Trophoblast cell (in vitro differentiated cells and primary cell): ENCODE results near the gene S100A7.
"Not testable (repeated sequence)": the region's sequence is repeated elsewhere in the genome, so short reads cannot be mapped to it uniquely, and the experiment has no call there.

Experiments
- DNase-seq, 2 donors: peaks; one replicate each; pipeline ENCODE4 v3.0.0-alpha.2; 2016
- H2AFZ ChIP-seq: 2 replicates; pipeline ENCODE4 v1.6.1; 2013; ENCODE audit warnings: low read length, moderate library complexity, mild to moderate bottlenecking; ENCODE audit not compliant: insufficient read depth, poor library complexity
- H2AK5ac ChIP-seq: 2 replicates; pipeline ENCODE4 v1.6.1; 2013; ENCODE audit warnings: mild to moderate bottlenecking, low read length
- H2BK120ac ChIP-seq: 2 replicates; pipeline ENCODE4 v1.6.1; 2013; ENCODE audit warnings: low read length, mild to moderate bottlenecking, moderate library complexity; ENCODE audit not compliant: insufficient read depth, poor library complexity
- H2BK12ac ChIP-seq: 2 replicates; pipeline ENCODE4 v1.6.1; 2013; ENCODE audit warnings: mild to moderate bottlenecking, low read length, moderate library complexity
- H2BK5ac ChIP-seq: 2 replicates; pipeline ENCODE4 v1.6.1; 2013; ENCODE audit warnings: low read length, low read depth, moderate library complexity, mild to moderate bottlenecking; ENCODE audit not compliant: poor library complexity
- H3K14ac ChIP-seq: 2 replicates; pipeline ENCODE4 v1.6.1; 2013; ENCODE audit warnings: mild to moderate bottlenecking, low read length
- H3K18ac ChIP-seq: 2 replicates; pipeline ENCODE4 v1.6.1; 2013; ENCODE audit warnings: mild to moderate bottlenecking, low read length
- H3K23ac ChIP-seq: 2 replicates; pipeline ENCODE4 v1.6.1; 2013; ENCODE audit warnings: low read length
- H3K27ac ChIP-seq: 2 replicates; pipeline ENCODE4 v1.5.1; 2013; ENCODE audit warnings: low read depth, mild to moderate bottlenecking, inconsistent platforms, low read length, moderate library complexity
- H3K27me3 ChIP-seq: 2 replicates; pipeline ENCODE4 v1.6.1; 2013; ENCODE audit warnings: inconsistent platforms, mild to moderate bottlenecking, low read length, moderate library complexity; ENCODE audit not compliant: insufficient read depth
- H3K36me3 ChIP-seq, 2 experiments: 1 replicate in 1 of 2; 2 replicates in 1 of 2; pipeline ENCODE4 v1.6.1; 2013; ENCODE audit warnings: low read length in 2 of 2, mild to moderate bottlenecking in 2 of 2, moderate library complexity in 1 of 2; ENCODE audit not compliant: insufficient read depth in 2 of 2, control insufficient read depth in 1 of 2
- H3K4ac ChIP-seq: 2 replicates; pipeline ENCODE4 v1.6.1; 2013; ENCODE audit warnings: low read depth, mild to moderate bottlenecking, low read length, moderate library complexity
- H3K4me1 ChIP-seq, 2 experiments: 1 replicate in 1 of 2; 2 replicates in 1 of 2; pipeline ENCODE4 v1.6.1; 2013; ENCODE audit warnings: low read length in 2 of 2, mild to moderate bottlenecking in 2 of 2, moderate library complexity in 1 of 2; ENCODE audit not compliant: insufficient read depth in 2 of 2, control insufficient read depth in 1 of 2
- H3K4me2 ChIP-seq: 2 replicates; pipeline ENCODE4 v1.6.1; 2013; ENCODE audit warnings: inconsistent platforms, mild to moderate bottlenecking, low read length, moderate library complexity
- H3K4me3 ChIP-seq: 2 replicates; pipeline ENCODE4 v1.5.1; 2013; ENCODE audit warnings: mild to moderate bottlenecking, low read depth, low read length, inconsistent platforms
- H3K79me1 ChIP-seq: one replicate; pipeline ENCODE4 v1.6.1; 2013; ENCODE audit warnings: low read length
- H3K79me2 ChIP-seq: 2 replicates; pipeline ENCODE4 v1.6.1; 2013; ENCODE audit warnings: low read length, mild to moderate bottlenecking; ENCODE audit not compliant: control insufficient read depth, insufficient read depth, poor library complexity
- H3K9ac ChIP-seq: 2 replicates; pipeline ENCODE4 v1.6.1; 2013; ENCODE audit warnings: mild to moderate bottlenecking, low read length
- H3K9me3 ChIP-seq: 2 replicates; pipeline ENCODE4 v1.6.1; 2013; ENCODE audit warnings: low read depth, mild to moderate bottlenecking, control low read depth, inconsistent platforms, low read length; ENCODE audit not compliant: insufficient read depth
- H4K12ac ChIP-seq: 2 replicates; pipeline ENCODE4 v1.6.1; 2013; ENCODE audit warnings: low read depth, mild to moderate bottlenecking, low read length, moderate library complexity
- H4K8ac ChIP-seq: 2 replicates; pipeline ENCODE4 v1.6.1; 2013; ENCODE audit warnings: low read depth, mild to moderate bottlenecking, low read length, moderate library complexity
- H4K91ac ChIP-seq: one replicate; pipeline ENCODE4 v1.6.1; 2013; ENCODE audit warnings: low read depth, mild to moderate bottlenecking, low read length, moderate library complexity
- WGBS: extraction: QIAGEN DNeasy Blood & Tissue Kit; methylation state at CpG from one replicate; pipeline ENCODE4 v1.1.7; 2013; ENCODE audit warnings: missing lambda C conversion rate; ENCODE audit not compliant: insufficient read length, insufficient coverage; ENCODE audit errors: extremely low coverage; 5-methylcytosine and 5-hydroxymethylcytosine counted together

Gene S100A7

DNA sequence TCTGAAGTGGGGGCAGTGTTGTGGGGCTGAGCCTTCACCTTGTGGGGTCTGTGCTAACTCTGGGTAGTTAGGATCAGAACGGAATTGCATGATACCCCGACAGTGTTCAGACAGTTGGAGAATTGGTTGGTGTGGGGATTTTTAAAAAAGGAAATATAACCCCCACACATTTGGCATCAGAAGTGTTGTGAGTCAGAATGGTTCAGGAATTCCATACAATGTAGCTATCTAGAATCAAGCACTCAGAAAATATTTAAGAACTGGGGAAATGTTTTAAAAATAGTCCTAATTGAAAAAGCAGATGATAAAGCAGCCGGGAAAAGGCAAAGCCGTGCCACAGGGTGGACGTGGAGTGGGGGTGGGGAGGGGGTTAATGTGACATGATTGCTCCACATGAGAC, 6.5 kb upstream of the S100A7 start:
- Histone ChIP-seq H3K14ac (no peak overlapping the region), H3K79me1 (peaks cover 2% of the 10 kb centered on the region), H3K9me3 (peaks cover 9% of the 10 kb centered on the region), H3K4me3 (no peak overlapping the region), H3K27me3 (no peaks in the 10 kb centered on the region), H4K91ac (no peak overlapping the region), H3K9ac (no peak overlapping the region), H3K4ac (no peak overlapping the region), H3K18ac (no peak overlapping the region), H3K79me2 (no peaks in the 10 kb centered on the region), H3K4me2 (no peak overlapping the region), H2BK120ac (no peak overlapping the region), H3K27ac (no peak overlapping the region), H4K8ac (no peak overlapping the region), H2AK5ac (no peak overlapping the region), H4K12ac (no peak overlapping the region), H2BK5ac (no peak overlapping the region), H2AFZ (no peak overlapping the region), H3K23ac (no peak overlapping the region), H3K36me3 (no peaks in the 10 kb centered on the region), H2BK12ac (peak overlapping the region; percentile 29), H3K4me1 (peaks cover 0 to 3% of the 10 kb centered on the region in 2 experiments)
- DNase-seq, result no peak
- no CpG with 5 or more reads among the region's 5 CpGs for WGBS

GRCh38 chr1:153465811-153466636, 5.6 kb upstream of the S100A7 start:
- Histone ChIP-seq H3K9me3 (peaks cover 4% of the 10 kb centered on the region), H3K4ac (no peak overlapping the region), H2AFZ (no peak overlapping the region), H2BK120ac (no peak overlapping the region), H2BK12ac (no peak overlapping the region), H3K23ac (no peak overlapping the region), H2AK5ac (no peak overlapping the region), H4K12ac (no peak overlapping the region), H3K79me2 (no peaks in the 10 kb centered on the region), H4K8ac (no peak overlapping the region), H3K79me1 (peaks cover 2% of the 10 kb centered on the region), H3K4me1 (peaks cover 0 to 3% of the 10 kb centered on the region in 2 experiments), H2BK5ac (no peak overlapping the region), H3K36me3 (no peaks in the 10 kb centered on the region), H3K18ac (no peak overlapping the region), H3K14ac (no peak overlapping the region), H3K4me3 (no peak overlapping the region), H4K91ac (no peak overlapping the region), H3K27me3 (no peaks in the 10 kb centered on the region), H3K27ac (no peak overlapping the region), H3K9ac (no peak overlapping the region), H3K4me2 (no peak overlapping the region)
- DNase-seq, result peak; percentile 57 to 77
- 100% methylated on average over 1 of the region's 23 CpGs for WGBS

- not testable (repeated sequence) for H3K23ac ChIP-seq, H3K4ac ChIP-seq, H4K8ac ChIP-seq, H3K18ac ChIP-seq, H3K9me3 ChIP-seq, H2AK5ac ChIP-seq, H4K12ac ChIP-seq, H2BK120ac ChIP-seq, DNase-seq, H3K36me3 ChIP-seq, H3K4me3 ChIP-seq, H2BK12ac ChIP-seq, H3K27ac ChIP-seq, H3K79me2 ChIP-seq, H3K9ac ChIP-seq, H3K14ac ChIP-seq, H4K91ac ChIP-seq, H2AFZ ChIP-seq, H3K79me1 ChIP-seq, H3K4me2 ChIP-seq, H3K4me1 ChIP-seq, H3K27me3 ChIP-seq, H2BK5ac ChIP-seq
These were observed 2.3 kb upstream of the S100A7 start for GRCh38 chr1:153462741-153463140.

DNA sequence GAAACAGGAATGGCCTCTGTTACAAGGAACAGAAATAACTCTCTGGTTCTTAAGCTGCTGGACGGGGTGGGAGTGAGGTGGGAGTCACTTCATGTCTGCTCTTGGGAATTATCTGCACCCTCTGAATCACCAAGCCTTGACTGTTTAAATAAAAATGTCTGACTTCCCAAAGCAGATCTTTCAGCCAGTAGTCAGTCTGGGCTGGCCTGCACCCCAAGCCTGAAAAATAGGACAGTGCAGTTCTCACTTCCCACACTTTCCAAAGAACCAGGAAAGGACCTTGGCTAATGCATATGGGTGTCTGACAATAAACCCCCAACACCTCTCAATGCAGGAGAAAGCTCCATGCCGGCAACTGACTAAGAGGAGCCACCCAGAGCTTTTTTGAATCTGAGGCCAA, 796 bp downstream of the S100A7 start:
- no peak overlapping the region for H2AK5ac ChIP-seq

More for the DNA sequence above, 796 bp downstream of the S100A7 start:
- Histone ChIP-seq H3K4me1 (no peaks in the 10 kb centered on the region), H3K18ac (no peak overlapping the region), H3K79me1 (no peaks in the 10 kb centered on the region), H3K79me2 (no peaks in the 10 kb centered on the region), H3K9ac (no peak overlapping the region), H3K4me2 (no peak overlapping the region), H3K14ac (no peak overlapping the region), H2BK5ac (no peak overlapping the region), H3K9me3 (no peaks in the 10 kb centered on the region), H3K4me3 (no peak overlapping the region), H2BK12ac (no peak overlapping the region), H4K12ac (no peak overlapping the region), H4K91ac (no peak overlapping the region), H3K36me3 (no peaks in the 10 kb centered on the region), H3K27ac (no peak overlapping the region), H4K8ac (no peak overlapping the region), H2AFZ (no peak overlapping the region), H3K23ac (no peak overlapping the region), H2BK120ac (no peak overlapping the region), H3K27me3 (no peaks in the 10 kb centered on the region), H3K4ac (no peak overlapping the region)
- no peak for DNase-seq
- no CpG with 5 or more reads among the region's 2 CpGs for WGBS
